ENCODE data around the gene CD72. TPM values are rescaled to one million over a fixed set of nuclear protein-coding genes. Genes with fewer than 3 reads are reported as not detected.

Gene CD72
- total RNA-seq, 1 donor from 2014 or later = 0.56 TPM

DNA sequence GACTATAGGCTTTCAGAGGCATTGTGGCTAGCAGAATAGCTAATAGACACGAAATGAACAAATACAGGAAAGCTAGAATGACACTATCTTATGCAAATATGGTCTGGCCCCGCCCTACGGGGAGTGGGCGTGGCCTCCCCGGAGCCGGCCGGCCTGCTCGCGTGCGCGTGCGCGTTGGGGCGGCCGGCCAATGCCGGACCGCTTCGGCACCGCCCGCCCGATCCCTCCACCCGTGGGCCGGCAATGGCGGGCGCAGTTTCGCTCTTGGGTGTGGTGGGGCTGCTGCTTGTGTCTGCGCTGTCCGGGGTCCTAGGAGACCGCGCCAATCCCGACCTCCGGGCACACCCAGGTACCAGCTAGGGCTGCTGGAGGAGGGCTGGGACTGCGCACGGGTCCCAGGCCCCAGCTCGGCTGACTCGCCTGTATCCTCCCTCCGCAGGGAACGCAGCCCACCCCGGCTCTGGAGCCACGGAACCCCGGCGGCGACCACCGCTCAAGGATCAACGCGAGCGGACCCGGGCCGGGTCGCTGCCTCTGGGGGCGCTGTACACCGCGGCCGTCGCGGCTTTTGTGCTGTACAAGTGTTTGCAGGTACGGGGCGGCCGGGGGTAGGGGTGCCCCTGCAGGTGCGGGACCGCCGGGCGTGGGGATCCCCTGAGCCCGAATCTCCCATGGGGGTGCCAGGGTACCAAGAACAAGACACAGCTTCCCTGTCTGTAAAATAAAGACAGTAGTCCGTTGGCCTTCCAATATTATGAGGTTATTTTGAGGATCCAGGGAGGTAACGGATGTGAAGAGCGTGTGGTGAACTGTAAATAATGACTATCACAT, 40.1 kb upstream of the CD72 start, which contains the start of gene CCDC107:
TSS of gene CCDC107 (plus strand) at position 156 of the 831 bp plus-strand sequence. CDS start at position 244, 88 bp downstream.
- Histone ChIP-seq H2AFZ (replicated peaks) (peak within 1 kb of the TSS; percentile 60), H3K27ac (peak within 1 kb of the TSS; percentile 97), H3K4me3 (peak within 1 kb of the TSS; percentile 75), H3F3A (ENCODE audit: low read depth) (peaks cover 49% of the 10 kb centered on the region), H3K4me2 (peak within 1 kb of the TSS; percentile 82), H3K9me3 (ENCODE audit: low read depth) (no peaks in the 10 kb centered on the region), H4K20me1 (ENCODE audit: low read depth) (peaks cover 10% of the 10 kb centered on the region), H3K36me3 (no peaks in the 10 kb centered on the region), H3K4me1 (peaks cover 2% of the 10 kb centered on the region), H3K79me2 (ENCODE audit: low read depth) (peaks cover 13% of the 10 kb centered on the region), H3K9ac (peak within 1 kb of the TSS; percentile 78), H3K27me3 (peaks cover 15% of the 10 kb centered on the region)
- Mint-ChIP-seq H3K27ac (peak within 1 kb of the TSS; percentile 100), H3K4me3 (peak within 1 kb of the TSS; percentile 91), H3K27me3 (ENCODE audit: insufficient read depth, low read depth) (peaks cover 15% of the 10 kb centered on the region), H3K36me3 (peaks cover 28% of the 10 kb centered on the region), H3K9me3 (peaks cover 3% of the 10 kb centered on the region), H3K4me1 (peaks cover 51% of the 10 kb centered on the region)
- DNase-seq (ENCODE audit: low spot score) = peak; percentile 94
- no peak for TF ChIP-seq EZH2 (IDR thresholded peaks at IDR 0.05)
- TF ChIP-seq EZH2phosphoT487 (IDR thresholded peaks at IDR 0.05) = no peak
- TF ChIP-seq, protein P1, sequence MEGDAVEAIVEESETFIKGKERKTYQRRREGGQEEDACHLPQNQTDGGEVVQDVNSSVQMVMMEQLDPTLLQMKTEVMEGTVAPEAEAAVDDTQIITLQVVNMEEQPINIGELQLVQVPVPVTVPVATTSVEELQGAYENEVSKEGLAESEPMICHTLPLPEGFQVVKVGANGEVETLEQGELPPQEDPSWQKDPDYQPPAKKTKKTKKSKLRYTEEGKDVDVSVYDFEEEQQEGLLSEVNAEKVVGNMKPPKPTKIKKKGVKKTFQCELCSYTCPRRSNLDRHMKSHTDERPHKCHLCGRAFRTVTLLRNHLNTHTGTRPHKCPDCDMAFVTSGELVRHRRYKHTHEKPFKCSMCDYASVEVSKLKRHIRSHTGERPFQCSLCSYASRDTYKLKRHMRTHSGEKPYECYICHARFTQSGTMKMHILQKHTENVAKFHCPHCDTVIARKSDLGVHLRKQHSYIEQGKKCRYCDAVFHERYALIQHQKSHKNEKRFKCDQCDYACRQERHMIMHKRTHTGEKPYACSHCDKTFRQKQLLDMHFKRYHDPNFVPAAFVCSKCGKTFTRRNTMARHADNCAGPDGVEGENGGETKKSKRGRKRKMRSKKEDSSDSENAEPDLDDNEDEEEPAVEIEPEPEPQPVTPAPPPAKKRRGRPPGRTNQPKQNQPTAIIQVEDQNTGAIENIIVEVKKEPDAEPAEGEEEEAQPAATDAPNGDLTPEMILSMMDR (IDR thresholded peaks at IDR 0.05) = peak; percentile 79

DNA sequence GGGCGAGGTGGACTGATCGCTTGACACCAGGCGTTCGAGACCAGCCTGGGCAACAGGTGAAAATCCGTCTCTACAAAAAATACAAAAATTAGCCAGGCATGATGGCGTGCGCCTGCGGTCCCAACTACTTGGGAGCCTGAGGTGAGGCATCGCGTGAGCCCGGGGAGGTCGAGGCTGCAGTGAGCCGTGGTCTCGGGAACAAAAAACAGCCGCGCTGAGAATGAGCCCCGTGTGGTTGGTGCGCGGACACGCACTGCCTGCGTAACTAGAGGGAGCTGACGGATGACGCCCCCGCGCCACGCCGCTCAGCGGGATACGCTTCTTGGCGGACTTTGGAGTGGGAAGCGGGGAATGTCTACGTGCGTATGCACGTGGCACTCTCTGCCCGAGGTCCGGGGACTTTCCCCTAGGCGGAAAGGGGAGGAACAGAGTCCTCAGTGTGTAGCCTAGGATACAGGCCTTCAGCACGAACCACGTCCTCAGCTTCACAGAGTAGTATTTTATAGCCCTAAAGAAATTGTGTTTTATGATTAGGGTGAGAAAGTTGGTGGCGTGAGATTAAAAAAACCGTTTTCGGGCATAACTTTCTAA, 39.4 kb upstream of the CD72 start, which contains the start of gene RMRP:
TSS of gene RMRP (minus strand) at position 474 of the 591 bp plus-strand sequence.
- H3K9ac ChIP-seq = peak within 1 kb of the TSS; percentile 78
- Mint-ChIP-seq H3K9me3 (peaks cover 3% of the 10 kb centered on the region), H3K36me3 (peaks cover 27% of the 10 kb centered on the region), H3K27ac (peak within 1 kb of the TSS; percentile 100), H3K4me3 (peak within 1 kb of the TSS; percentile 91), H3K4me1 (peaks cover 45% of the 10 kb centered on the region), H3K27me3 (ENCODE audit: insufficient read depth, low read depth) (peaks cover 15% of the 10 kb centered on the region)
- peaks cover 8% of the 10 kb centered on the region for H3K79me2 ChIP-seq (ENCODE audit: low read depth)
- H2AFZ ChIP-seq (replicated peaks) = peak within 1 kb of the TSS; percentile 60
- H3K9me3 ChIP-seq (ENCODE audit: low read depth) = no peaks in the 10 kb centered on the region
- H3F3A ChIP-seq (ENCODE audit: low read depth) = peaks cover 48% of the 10 kb centered on the region
- H3K4me2 ChIP-seq = peak within 1 kb of the TSS; percentile 82
- H3K27ac ChIP-seq = peak within 1 kb of the TSS; percentile 97
- H3K4me3 ChIP-seq = peak within 1 kb of the TSS; percentile 75
- DNase-seq (ENCODE audit: low spot score) = peak; percentile 98
- TF ChIP-seq EZH2phosphoT487 (IDR thresholded peaks at IDR 0.05) (no peak), EZH2 (IDR thresholded peaks at IDR 0.05) (no peak)
- TF ChIP-seq, protein P1 (IDR thresholded peaks at IDR 0.05) = peak; percentile 30
- no peaks in the 10 kb centered on the region for H3K36me3 ChIP-seq
- H3K4me1 ChIP-seq = no peaks in the 10 kb centered on the region
- peaks cover 15% of the 10 kb centered on the region for H3K27me3 ChIP-seq
- peaks cover 10% of the 10 kb centered on the region for H4K20me1 ChIP-seq (ENCODE audit: low read depth)

DNA sequence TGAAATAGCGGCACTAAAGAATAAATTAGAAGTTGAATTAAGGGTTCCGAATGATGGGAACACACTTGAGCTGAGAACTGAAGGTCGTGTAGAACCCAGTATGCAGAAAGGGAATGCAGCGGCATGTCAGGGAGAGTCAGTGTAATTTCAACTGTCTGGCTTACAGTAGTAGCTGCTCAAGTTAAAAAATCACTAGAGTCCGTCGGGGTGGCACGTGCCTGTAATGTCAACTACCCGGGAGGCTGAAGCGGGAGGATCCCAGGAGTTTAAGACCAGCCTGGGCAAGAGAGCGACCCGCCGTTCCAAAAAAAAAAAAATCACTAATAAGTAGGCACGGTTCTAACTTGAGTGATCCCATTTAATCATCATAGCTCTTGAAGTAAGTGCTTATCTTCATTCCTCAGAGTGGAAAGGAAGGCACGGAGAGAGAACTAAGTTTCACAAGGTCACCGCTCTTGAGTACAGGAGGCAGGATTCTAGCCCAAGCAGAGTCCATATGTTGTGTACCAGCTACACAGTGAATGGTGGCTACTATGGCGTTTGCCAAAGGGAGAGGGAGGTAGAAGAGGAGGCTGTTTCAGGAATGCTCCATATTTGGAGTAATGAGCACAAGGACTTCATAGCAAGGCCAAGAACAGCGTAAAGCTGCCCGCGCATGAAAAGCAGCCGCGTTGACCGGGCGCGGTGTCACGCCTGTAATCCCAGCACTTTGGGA, 38.8 kb upstream of the CD72 start:
- Mint-ChIP-seq H3K4me1 (peaks cover 39% of the 10 kb centered on the region), H3K27me3 (ENCODE audit: insufficient read depth, low read depth) (peaks cover 15% of the 10 kb centered on the region), H3K9me3 (peaks cover 3% of the 10 kb centered on the region), H3K36me3 (peaks cover 26% of the 10 kb centered on the region), H3K27ac (peak overlapping the region; percentile 100), H3K4me3 (peak overlapping the region; percentile 91)
- no peak for DNase-seq (ENCODE audit: low spot score)
- peaks cover 8% of the 10 kb centered on the region for H3K79me2 ChIP-seq (ENCODE audit: low read depth)
- peak overlapping the region; percentile 60 for H2AFZ ChIP-seq (replicated peaks)
- H3K4me3 ChIP-seq = peak overlapping the region; percentile 75
- no peak overlapping the region for H3K9ac ChIP-seq
- H3K36me3 ChIP-seq = no peaks in the 10 kb centered on the region
- H3F3A ChIP-seq (ENCODE audit: low read depth) = peaks cover 42% of the 10 kb centered on the region
- H3K9me3 ChIP-seq (ENCODE audit: low read depth) = no peaks in the 10 kb centered on the region
- no peaks in the 10 kb centered on the region for H3K4me1 ChIP-seq
- H3K27me3 ChIP-seq = peaks cover 15% of the 10 kb centered on the region
- no peak for TF ChIP-seq EZH2phosphoT487 (IDR thresholded peaks at IDR 0.05)
- TF ChIP-seq EZH2 (IDR thresholded peaks at IDR 0.05) = peak; percentile 17
- H3K27ac ChIP-seq = no peak overlapping the region
- H4K20me1 ChIP-seq (ENCODE audit: low read depth) = peaks cover 10% of the 10 kb centered on the region
- peak overlapping the region; percentile 82 for H3K4me2 ChIP-seq

Data from neural progenitor cell (in vitro differentiated cells).